T-helper 1 cell (primary cell): ENCODE results near the gene SLX4IP.
A peak's percentile ranks its signal among the peaks of the same experiment; 100 is the strongest.

Experiments used
- DNase-seq, 5 donors: peaks; one replicate each; pipeline ENCODE4 v3.0.0-alpha.2; 2012 to 2020

Gene SLX4IP

GRCh38 chr20:10467681-10468339 is 32.7 kb downstream of the SLX4IP start:
- DNase-seq = no peak

- DNase-seq = no peak
These were observed 33.3 kb downstream of the SLX4IP start for GRCh38 chr20:10468340-10468845.

- DNase-seq = no peak
These were observed 34.0 kb downstream of the SLX4IP start for GRCh38 chr20:10469056-10469455.

- DNase-seq = peak in 1 of 5 donors; percentile 66
These were observed 34.5 kb downstream of the SLX4IP start for GRCh38 chr20:10469599-10469998.

- DNase-seq = no peak
These were observed 35.2 kb downstream of the SLX4IP start for GRCh38 chr20:10470276-10470675.

GRCh38 chr20:10472871-10473270 is 37.8 kb downstream of the SLX4IP start:
- DNase-seq = no peak

GRCh38 chr20:10474606-10475184 is 39.6 kb downstream of the SLX4IP start:
- DNase-seq = no peak

GRCh38 chr20:10475225-10475624 is 40.1 kb downstream of the SLX4IP start:
- no peak for DNase-seq

GRCh38 chr20:10476319-10476724 is 41.2 kb downstream of the SLX4IP start:
- peak in 1 of 5 donors; percentile 40 for DNase-seq

- peak in 1 of 5 donors; percentile 17 for DNase-seq
These were observed 43.1 kb downstream of the SLX4IP start for GRCh38 chr20:10478205-10478604.

GRCh38 chr20:10478930-10479329 is 43.8 kb downstream of the SLX4IP start:
- no peak for DNase-seq

GRCh38 chr20:10481676-10482075 is 46.6 kb downstream of the SLX4IP start:
- no peak for DNase-seq

GRCh38 chr20:10483691-10484090 is 48.6 kb downstream of the SLX4IP start:
- DNase-seq = no peak

GRCh38 chr20:10487142-10488136 is 52.3 kb downstream of the SLX4IP start:
- no peak for DNase-seq

GRCh38 chr20:10488534-10488933 is 53.4 kb downstream of the SLX4IP start:
- DNase-seq = no peak

- no peak for DNase-seq
These were observed 54.7 kb downstream of the SLX4IP start for GRCh38 chr20:10489853-10490252.

- no peak for DNase-seq
These were observed 55.2 kb downstream of the SLX4IP start for GRCh38 chr20:10490257-10490656.

GRCh38 chr20:10490706-10491105 is 55.6 kb downstream of the SLX4IP start:
- no peak for DNase-seq

- no peak for DNase-seq
These were observed 57.0 kb downstream of the SLX4IP start for GRCh38 chr20:10492065-10492464.

GRCh38 chr20:10492844-10493243 is 57.7 kb downstream of the SLX4IP start:
- DNase-seq = no peak

GRCh38 chr20:10495173-10495572 is 60.1 kb downstream of the SLX4IP start:
- no peak for DNase-seq

GRCh38 chr20:10496465-10496864 is 61.4 kb downstream of the SLX4IP start:
- DNase-seq = no peak

GRCh38 chr20:10497283-10497682 is 62.2 kb downstream of the SLX4IP start:
- DNase-seq = no peak
